ENCODE data around the gene METTL23. TPM values are rescaled to one million over a fixed set of nuclear protein-coding genes. Genes with fewer than 3 reads are reported as not detected.

The METTL23 gene
- total RNA-seq, 4 donors from 2014 or later: 23.7 to 56.4 (median 31.2) TPM

DNA sequence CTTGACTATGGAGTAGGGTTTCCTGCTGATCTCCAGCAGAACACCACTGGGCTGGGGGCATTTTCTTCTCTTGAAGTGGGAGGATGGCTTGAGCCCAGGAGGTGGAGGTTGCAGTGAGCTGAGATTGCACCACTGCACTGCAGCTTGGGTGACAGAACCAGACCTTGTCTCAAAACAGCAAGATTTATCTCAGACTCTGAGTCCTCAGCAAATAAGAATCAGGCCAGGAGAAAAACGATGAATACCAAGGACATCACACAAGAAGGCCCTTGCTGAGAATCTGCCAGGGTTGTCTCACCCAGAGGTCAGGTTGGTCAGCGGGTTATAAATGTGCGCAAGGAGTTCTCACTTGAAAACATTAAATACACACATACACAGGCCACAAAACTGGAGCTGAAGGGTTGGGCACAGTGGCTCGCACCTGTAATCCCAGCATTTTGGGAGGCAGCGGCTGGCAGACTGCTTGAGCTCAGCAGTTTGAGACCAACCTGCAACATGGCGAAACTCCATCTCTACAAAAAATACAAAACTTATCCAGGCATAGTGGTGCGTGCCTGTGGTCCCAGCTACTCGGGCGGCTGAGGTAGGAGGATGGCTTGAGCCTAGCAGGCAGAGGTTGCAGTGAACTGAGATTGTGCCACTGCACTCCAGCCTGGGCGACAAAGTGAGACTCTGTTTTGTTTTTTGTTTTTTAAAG, 23.6 kb upstream of the METTL23 start:
- TF ChIP-seq, protein P1, sequence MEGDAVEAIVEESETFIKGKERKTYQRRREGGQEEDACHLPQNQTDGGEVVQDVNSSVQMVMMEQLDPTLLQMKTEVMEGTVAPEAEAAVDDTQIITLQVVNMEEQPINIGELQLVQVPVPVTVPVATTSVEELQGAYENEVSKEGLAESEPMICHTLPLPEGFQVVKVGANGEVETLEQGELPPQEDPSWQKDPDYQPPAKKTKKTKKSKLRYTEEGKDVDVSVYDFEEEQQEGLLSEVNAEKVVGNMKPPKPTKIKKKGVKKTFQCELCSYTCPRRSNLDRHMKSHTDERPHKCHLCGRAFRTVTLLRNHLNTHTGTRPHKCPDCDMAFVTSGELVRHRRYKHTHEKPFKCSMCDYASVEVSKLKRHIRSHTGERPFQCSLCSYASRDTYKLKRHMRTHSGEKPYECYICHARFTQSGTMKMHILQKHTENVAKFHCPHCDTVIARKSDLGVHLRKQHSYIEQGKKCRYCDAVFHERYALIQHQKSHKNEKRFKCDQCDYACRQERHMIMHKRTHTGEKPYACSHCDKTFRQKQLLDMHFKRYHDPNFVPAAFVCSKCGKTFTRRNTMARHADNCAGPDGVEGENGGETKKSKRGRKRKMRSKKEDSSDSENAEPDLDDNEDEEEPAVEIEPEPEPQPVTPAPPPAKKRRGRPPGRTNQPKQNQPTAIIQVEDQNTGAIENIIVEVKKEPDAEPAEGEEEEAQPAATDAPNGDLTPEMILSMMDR (IDR thresholded peaks at IDR 0.05; ENCODE audit: low read depth): no peak

DNA sequence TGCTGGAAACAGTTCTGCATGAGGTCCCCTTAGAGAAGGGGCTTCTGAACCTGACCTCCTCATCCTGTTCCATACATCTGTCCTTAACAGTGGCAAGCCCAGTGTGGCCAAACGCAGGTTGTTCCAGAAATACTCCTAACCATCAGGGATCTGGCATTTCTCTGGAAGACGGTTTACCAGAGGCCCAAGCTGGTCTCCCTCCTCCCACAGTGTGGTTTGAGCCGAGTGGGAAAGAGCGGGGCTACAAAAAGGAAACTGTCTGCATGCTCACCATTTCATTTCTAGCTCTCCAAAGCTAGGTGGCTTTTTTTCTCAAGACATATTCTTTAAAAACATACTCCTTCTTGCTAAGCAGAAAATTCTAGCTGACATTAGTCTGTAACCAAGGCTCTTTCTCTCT, 21.8 kb upstream of the METTL23 start:
- TF ChIP-seq, protein P1 (IDR thresholded peaks at IDR 0.05; ENCODE audit: low read depth): no peak

- TF ChIP-seq, protein P1 (IDR thresholded peaks at IDR 0.05; ENCODE audit: low read depth): no peak
Observed at GRCh38 chr17:76706817-76707216, 19.8 kb upstream of the METTL23 start.

GRCh38 chr17:76707985-76708807, 18.4 kb upstream of the METTL23 start:
- TF ChIP-seq, protein P1 (IDR thresholded peaks at IDR 0.05; ENCODE audit: low read depth): no peak

DNA sequence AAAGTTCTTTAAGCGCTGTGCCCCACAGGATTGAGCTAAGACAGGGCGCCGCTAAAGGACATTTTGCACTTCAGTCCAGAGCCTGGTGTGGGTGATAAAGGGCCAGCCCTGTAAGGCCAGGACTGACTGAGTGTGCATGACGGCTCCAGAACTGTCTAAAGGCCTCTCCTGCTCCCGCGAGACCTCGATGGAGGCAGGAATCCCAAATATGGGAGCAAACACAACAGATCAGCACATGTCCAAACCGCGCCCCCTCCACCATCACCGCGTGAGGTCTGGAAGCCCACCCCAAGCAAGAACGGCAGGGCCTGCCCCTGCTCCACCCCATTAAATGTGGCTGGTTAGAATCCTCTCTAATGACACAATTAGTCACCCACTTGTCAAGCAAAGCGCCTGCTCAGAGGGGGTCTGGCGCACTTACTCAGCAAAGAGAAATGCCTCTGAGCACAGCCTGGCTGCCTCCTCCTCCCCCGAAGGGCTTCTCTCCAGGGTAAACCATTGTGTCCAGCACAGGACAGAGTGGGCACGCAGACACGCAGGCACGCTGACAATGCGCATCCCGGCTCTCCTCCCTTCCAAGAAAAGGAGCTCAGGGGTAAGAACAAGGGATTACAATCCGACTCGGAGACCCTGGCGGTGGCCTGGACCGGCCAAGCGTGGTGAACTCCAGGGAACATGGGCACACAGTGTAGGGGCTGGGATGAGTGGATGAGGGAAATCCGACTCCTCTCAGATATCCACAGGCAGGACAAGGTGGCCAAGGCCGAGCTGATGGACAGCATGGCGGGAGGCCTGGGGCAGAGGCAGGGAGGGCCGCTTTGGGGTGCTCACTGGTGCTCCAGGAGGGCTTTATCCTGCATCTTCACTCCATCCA, 17.3 kb upstream of the METTL23 start:
- TF ChIP-seq, protein P1 (IDR thresholded peaks at IDR 0.05; ENCODE audit: low read depth): no peak

GRCh38 chr17:76710863-76711611, 15.6 kb upstream of the METTL23 start, which contains the start of gene MXRA7:
TSS of gene MXRA7 (minus strand) at chr17:76710965. CDS start at chr17:76710946, 19 bp downstream.
- TF ChIP-seq, protein P1 (IDR thresholded peaks at IDR 0.05; ENCODE audit: low read depth): no peak
